Gastroesophageal sphincter (tissue), 4 donors: ENCODE results near the gene ACO1. TPM values are rescaled to one million over a fixed set of nuclear protein-coding genes. Genes with fewer than 3 reads are reported as not detected.

ENCODE experiments used
- ATAC-seq: fragments of 150-250 bp; one replicate; pipeline ENCODE4 v1.9.1; 2016; ENCODE audit warnings: mild to moderate bottlenecking, moderate library complexity
- H3K27ac ChIP-seq, 4 donors: fragments of 200-600 bp; sonication (generic) in 3 of 4; 1 replicate in 3 of 4; 2 replicates in 1 of 4; pipeline ENCODE4 v1.5.1; 2016 to 2019
- H3K27me3 ChIP-seq: fragments of 200-600 bp; sonication (generic); one replicate; pipeline ENCODE4 v1.5.1; 2019
- H3K36me3 ChIP-seq, 2 donors: fragments of 200-600 bp; sonication (generic); one replicate each; pipeline ENCODE4 v1.5.1; 2019; ENCODE audit warnings: control low read depth in 1 of 2
- H3K4me1 ChIP-seq, 3 donors: fragments of 200-600 bp; sonication (generic); 1 replicate in 2 of 3; 2 replicates in 1 of 3; pipeline ENCODE4 v1.5.1; 2016 to 2019; ENCODE audit warnings: control low read depth in 2 of 3
- H3K4me3 ChIP-seq, 2 donors: fragments of 200-600 bp; sonication (generic); one replicate each; pipeline ENCODE4 v1.5.1; 2019; ENCODE audit warnings: mild to moderate bottlenecking in 1 of 2, moderate library complexity in 1 of 2
- H3K9me3 ChIP-seq, 3 donors: fragments of 200-600 bp; sonication (generic); one replicate each; pipeline ENCODE4 v1.5.1; 2017 to 2019; ENCODE audit warnings: control low read depth in 2 of 3
- CTCF ChIP-seq, 4 experiments: fragments of 200-600 bp in 2 of 4; fragments of 450-650 bp in 2 of 4; sonication (generic) in 1 of 4; IDR thresholded peaks; one replicate each; pipeline ENCODE4 v1.5.1; 2017 to 2019; ENCODE audit warnings: antibody characterized with exemption in 4 of 4, mild to moderate bottlenecking in 2 of 4, moderate library complexity in 2 of 4
- EP300 ChIP-seq: sonication (generic); formaldehyde crosslinking; IDR thresholded peaks from one replicate; pipeline ENCODE4 v1.6.1; 2017; ENCODE audit warnings: antibody characterized with exemption, mild to moderate bottlenecking
- POLR2A ChIP-seq, 2 donors: fragments of 450-650 bp; IDR thresholded peaks; one replicate each; pipeline ENCODE4 v1.6.1; 2017; ENCODE audit warnings: antibody characterized with exemption in 2 of 2, mild to moderate bottlenecking in 2 of 2, moderate library complexity in 1 of 2
- POLR2AphosphoS5 ChIP-seq: sonication (generic); formaldehyde crosslinking; IDR thresholded peaks from one replicate; pipeline ENCODE4 v1.6.1; 2017; ENCODE audit warnings: antibody characterized with exemption
- WGBS, 2 donors: methylation state at CpG; one replicate each; pipeline ENCODE4 v1.1.5; 2018; ENCODE audit warnings: low coverage in 1 of 2; 5-methylcytosine and 5-hydroxymethylcytosine counted together
- total RNA-seq, 4 donors: library from RNA; depleted of rRNA; stranded (reverse); fragments of >200 nt; gene quantifications; one replicate each; pipeline ENCODE4 v1.1.0, GENCODE V29; 2016

The ACO1 gene
- total RNA-seq, 4 donors from 2014 or later, result 54.5 to 88.4 (median 80.2) TPM

DNA sequence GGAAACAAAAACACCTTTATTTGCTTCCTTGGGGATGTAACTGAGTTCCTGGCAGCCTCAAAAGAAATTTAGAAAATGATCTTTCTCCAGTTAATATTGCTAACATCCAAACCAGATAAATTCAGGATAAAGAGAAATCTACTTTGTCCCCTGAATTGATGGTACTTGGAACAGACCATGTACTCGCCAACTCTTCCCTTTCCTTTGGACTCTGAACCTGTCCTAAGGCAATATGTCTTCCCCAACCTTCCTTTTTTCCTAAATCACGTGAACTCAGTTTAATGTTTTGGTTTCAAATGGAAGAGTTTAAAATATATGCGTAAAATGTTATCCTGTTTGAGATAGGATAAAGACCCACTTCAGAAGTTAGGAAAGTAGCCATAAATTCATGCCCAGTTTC lies 28.0 kb downstream of the ACO1 start:
- Histone ChIP-seq H3K27me3 (no peaks in the 10 kb centered on the region), H3K27ac (no peak overlapping the region), H3K4me1 (no peaks in the 10 kb centered on the region), H3K36me3 (peaks cover 16 to 99% of the 10 kb centered on the region in 2 donors), H3K4me3 (no peak overlapping the region), H3K9me3 (no peaks in the 10 kb centered on the region)
- no peak for ATAC-seq
- TF ChIP-seq POLR2AphosphoS5 (no peak), CTCF (IDR thresholded peaks at IDR 0.05) (no peak)
- 52 to 93% methylated on average over 3 of the region's 3 CpGs for WGBS, 2 donors

DNA sequence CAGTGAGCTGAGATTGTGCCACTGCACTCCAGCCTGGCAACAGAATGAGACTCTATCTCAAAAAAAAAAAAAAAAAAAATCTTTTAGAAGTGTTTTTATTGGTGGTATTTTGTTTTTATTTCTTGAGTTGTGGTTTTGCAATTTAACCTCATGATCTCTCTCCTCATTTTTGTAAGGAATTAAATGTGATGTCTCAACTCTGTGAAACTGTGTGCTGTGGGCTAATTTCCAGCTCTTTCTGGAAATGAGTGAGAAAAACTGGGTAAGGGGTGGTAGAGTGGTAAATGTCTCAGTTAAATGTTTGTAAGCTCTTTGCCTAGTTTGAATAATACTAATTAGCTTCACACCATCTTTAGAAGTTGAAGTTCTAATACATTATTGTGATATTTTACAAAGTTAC lies 29.0 kb downstream of the ACO1 start:
- H3K27ac ChIP-seq, result no peak overlapping the region

DNA sequence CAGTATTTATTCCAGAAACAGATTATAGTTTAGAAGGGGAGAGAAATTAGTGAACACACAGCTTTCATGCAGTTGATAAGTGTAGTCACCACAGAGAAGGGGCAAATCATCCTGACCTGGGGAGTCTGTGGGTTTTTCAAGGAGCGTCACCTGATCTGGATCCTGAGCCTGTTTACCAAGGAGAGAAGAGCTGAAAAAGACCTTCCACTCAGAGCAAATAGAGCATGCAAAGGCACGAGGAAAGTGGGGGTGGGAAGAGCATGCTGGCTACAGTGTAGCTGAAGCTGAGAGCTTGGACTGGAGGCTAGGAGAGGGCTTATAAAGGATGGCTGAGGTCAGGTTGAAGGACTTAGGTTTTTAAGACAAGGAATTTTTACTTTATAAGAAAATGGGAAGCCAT lies 30.4 kb downstream of the ACO1 start:
- Histone ChIP-seq H3K27me3 (no peaks in the 10 kb centered on the region), H3K4me1 (no peaks in the 10 kb centered on the region), H3K27ac (no peak overlapping the region), H3K4me3 (no peak overlapping the region), H3K9me3 (no peaks in the 10 kb centered on the region), H3K36me3 (peaks cover 6 to 99% of the 10 kb centered on the region in 2 donors)
- 79 to 92% methylated on average over 2 of the region's 2 CpGs for WGBS, 2 donors
- TF ChIP-seq EP300 (no peak), POLR2A (IDR thresholded peaks at IDR 0.05) (no peak), CTCF (IDR thresholded peaks at IDR 0.05) (no peak), POLR2AphosphoS5 (no peak)
- no peak for ATAC-seq

More for the DNA sequence above, 29.0 kb downstream of the ACO1 start:
- H3K4me1 ChIP-seq, result no peaks in the 10 kb centered on the region
- H3K4me3 ChIP-seq, result no peak overlapping the region
- no peaks in the 10 kb centered on the region for H3K9me3 ChIP-seq
- TF ChIP-seq EP300, result no peak
- TF ChIP-seq POLR2AphosphoS5, result no peak
- TF ChIP-seq CTCF (IDR thresholded peaks at IDR 0.05), result no peak
- no peak for TF ChIP-seq POLR2A (IDR thresholded peaks at IDR 0.05)
- H3K36me3 ChIP-seq, result peaks cover 13 to 99% of the 10 kb centered on the region in 2 donors
- H3K27me3 ChIP-seq, result no peaks in the 10 kb centered on the region
- peak; percentile 46 for ATAC-seq

- H3K9me3 ChIP-seq, result no peaks in the 10 kb centered on the region
- H3K4me1 ChIP-seq, result no peaks in the 10 kb centered on the region
- no peak for ATAC-seq
- no peak overlapping the region for H3K27ac ChIP-seq
- no peak for TF ChIP-seq CTCF (IDR thresholded peaks at IDR 0.05)
- no peak for TF ChIP-seq POLR2A (IDR thresholded peaks at IDR 0.05)
- TF ChIP-seq EP300, result no peak
- TF ChIP-seq POLR2AphosphoS5, result no peak
- no peak overlapping the region for H3K4me3 ChIP-seq
- 80 to 88% methylated on average over 2 of the region's 2 CpGs for WGBS, 2 donors
- peaks cover 0 to 100% of the 10 kb centered on the region in 2 donors for H3K36me3 ChIP-seq
- no peaks in the 10 kb centered on the region for H3K27me3 ChIP-seq
Measured at GRCh38 chr9:32419921-32420320, 35.5 kb downstream of the ACO1 start.

GRCh38 chr9:32422237-32422806 lies 37.9 kb downstream of the ACO1 start:
- Histone ChIP-seq H3K4me3 (no peak overlapping the region), H3K9me3 (no peaks in the 10 kb centered on the region), H3K4me1 (no peaks in the 10 kb centered on the region), H3K36me3 (peaks cover 0 to 100% of the 10 kb centered on the region in 2 donors), H3K27ac (no peak overlapping the region), H3K27me3 (no peaks in the 10 kb centered on the region)
- ATAC-seq, result no peak
- TF ChIP-seq EP300, result no peak
- TF ChIP-seq POLR2A (IDR thresholded peaks at IDR 0.05), result no peak
- TF ChIP-seq CTCF (IDR thresholded peaks at IDR 0.05), result no peak
- no peak for TF ChIP-seq POLR2AphosphoS5
- 81 to 92% methylated on average over 5 to 7 of the region's 7 CpGs for WGBS, 2 donors
